K562 (cell line): ENCODE data around the gene TLN1. TPM values are rescaled to one million over a fixed set of nuclear protein-coding genes. Genes with fewer than 3 reads are reported as not detected.
A peak's percentile ranks its signal among the peaks of the same experiment; 100 is the strongest.

Experiments used
- ARID1B ChIP-seq: fragments of 450-650 bp; IDR thresholded peaks from 2 replicates; pipeline ENCODE4 v1.6.1; 2016; ENCODE audit warnings: antibody characterized with exemption, mild to moderate bottlenecking, inconsistent platforms
- BCLAF1 ChIP-seq, 2 experiments: fragments of 450-650 bp in 1 of 2; IDR thresholded peaks; 2 replicates each; pipeline ENCODE4 v1.6.1; 2011 to 2017; ENCODE audit warnings: low read depth in 2 of 2, antibody characterized with exemption in 1 of 2, borderline replicate concordance in 1 of 2, low read length in 1 of 2, mild to moderate bottlenecking in 1 of 2, mixed read lengths in 1 of 2; ENCODE audit not compliant: control insufficient read depth in 1 of 2
- HDAC6 ChIP-seq: IDR thresholded peaks from 2 replicates; pipeline ENCODE4 v1.6.1; 2012; ENCODE audit warnings: low read depth, mild to moderate bottlenecking, control low read depth, inconsistent platforms, low read length, moderate library complexity
- MEF2A ChIP-seq: IDR thresholded peaks from 2 replicates; pipeline ENCODE4 v1.6.1; 2011; ENCODE audit warnings: low read depth, mild to moderate bottlenecking, low read length, moderate library complexity; ENCODE audit not compliant: control insufficient read depth
- NR2C1 ChIP-seq, 2 experiments: fragments of 450-650 bp; IDR thresholded peaks; 2 replicates each; pipeline ENCODE4 v1.6.1; 2017; ENCODE audit warnings: mild to moderate bottlenecking in 2 of 2, antibody characterized with exemption in 1 of 2, inconsistent platforms in 1 of 2, missing compliant biosample characterization in 1 of 2, missing genetic modification characterization in 1 of 2
- RAD51 ChIP-seq: fragments of 450-650 bp; IDR thresholded peaks from 2 replicates; pipeline ENCODE4 v1.7.1; 2016; ENCODE audit warnings: low read depth, mild to moderate bottlenecking, borderline replicate concordance
- TAL1 ChIP-seq: fragments of 450-650 bp; IDR thresholded peaks from 2 replicates; pipeline ENCODE4 v1.6.1; 2016; ENCODE audit warnings: mild to moderate bottlenecking
- polyA plus RNA-seq, 8 experiments: library from polyadenylated mRNA; depleted of rRNA in 4 of 8; stranded (reverse) in 5 of 8; unstranded in 3 of 8; fragments of >200 nt; fragmentation: Nextera tagmentation in 2 of 8; fragmentation: Illumina TruSeq in 1 of 8; extraction: Ambion mirVana in 2 of 8; extraction: Trizol in 1 of 8; gene quantifications; 2 replicates each; pipeline versions ENCODE4 v1.2.1 to v1.2.3, GENCODE V29; 2011 to 2014; ENCODE audit warnings: inconsistent platforms in 1 of 8, missing spikeins in 1 of 8
- total RNA-seq, 7 experiments: library from RNA; depleted of rRNA in 6 of 7; stranded (reverse); fragments of >200 nt in 6 of 7; fragmentation: Illumina TruSeq in 2 of 7; extraction: Trizol in 2 of 7; gene quantifications; 2 replicates each; pipeline versions ENCODE4 v1.2.1 to v1.2.3, GENCODE V29; 2011 to 2021; ENCODE audit warnings: low replicate concordance in 1 of 7
- TF ChIP-seq, protein P1 (sequence below): fragments of 450-650 bp; IDR thresholded peaks from 2 replicates; pipeline ENCODE4 v1.6.1; 2016; ENCODE audit warnings: borderline replicate concordance
- TF ChIP-seq, protein P2 (sequence below), 3 experiments: fragments of 200-800 bp in 1 of 3; fragments of 250-450 bp in 1 of 3; fragments of 450-650 bp in 1 of 3; sonication (Bioruptor Pico) in 1 of 3; sonication (Bioruptor generic) in 1 of 3; formaldehyde crosslinking in 1 of 3; IDR thresholded peaks; 2 replicates each; pipeline versions ENCODE4 v1.6.1 to v1.8.0; 2016 to 2022; ENCODE audit warnings: mild to moderate bottlenecking in 2 of 3, missing genetic modification characterization in 2 of 3, missing compliant biosample characterization in 1 of 3, moderate library complexity in 1 of 3
- TF ChIP-seq, protein P3 (sequence below): IDR thresholded peaks from 2 replicates; pipeline ENCODE4 v1.6.1; 2011; ENCODE audit warnings: borderline replicate concordance, low read depth, mild to moderate bottlenecking, moderate library complexity, low read length; ENCODE audit not compliant: insufficient read depth, poor library complexity, severe bottlenecking

TLN1 gene
- total and polyA plus RNA-seq, 9 of the 15 experiments (the other 6 are each of a cell fraction or from before 2014, with no cell fraction given), result 3.6 to 240 (median 54.8) TPM

- peak in 1 of 2 experiments; percentile 81; a peak in 1 of 4 replicates for TF ChIP-seq BCLAF1 (IDR thresholded peaks at IDR 0.05; ENCODE audit: borderline replicate concordance in 1 of 2, control insufficient read depth in 1 of 2, low read depth in 2 of 2, low read length in 1 of 2)
- TF ChIP-seq NR2C1 (IDR thresholded peaks at IDR 0.05), result no peak
- peak; percentile 19; the same call in 1 of the 2 replicates for TF ChIP-seq NR2C1 (tag; IDR thresholded peaks at IDR 0.05)
- TF ChIP-seq TAL1, result no peak
- peak; percentile 29; the same call in 1 of the 2 replicates for TF ChIP-seq RAD51
- no peak for TF ChIP-seq MEF2A
- TF ChIP-seq, protein P1, sequence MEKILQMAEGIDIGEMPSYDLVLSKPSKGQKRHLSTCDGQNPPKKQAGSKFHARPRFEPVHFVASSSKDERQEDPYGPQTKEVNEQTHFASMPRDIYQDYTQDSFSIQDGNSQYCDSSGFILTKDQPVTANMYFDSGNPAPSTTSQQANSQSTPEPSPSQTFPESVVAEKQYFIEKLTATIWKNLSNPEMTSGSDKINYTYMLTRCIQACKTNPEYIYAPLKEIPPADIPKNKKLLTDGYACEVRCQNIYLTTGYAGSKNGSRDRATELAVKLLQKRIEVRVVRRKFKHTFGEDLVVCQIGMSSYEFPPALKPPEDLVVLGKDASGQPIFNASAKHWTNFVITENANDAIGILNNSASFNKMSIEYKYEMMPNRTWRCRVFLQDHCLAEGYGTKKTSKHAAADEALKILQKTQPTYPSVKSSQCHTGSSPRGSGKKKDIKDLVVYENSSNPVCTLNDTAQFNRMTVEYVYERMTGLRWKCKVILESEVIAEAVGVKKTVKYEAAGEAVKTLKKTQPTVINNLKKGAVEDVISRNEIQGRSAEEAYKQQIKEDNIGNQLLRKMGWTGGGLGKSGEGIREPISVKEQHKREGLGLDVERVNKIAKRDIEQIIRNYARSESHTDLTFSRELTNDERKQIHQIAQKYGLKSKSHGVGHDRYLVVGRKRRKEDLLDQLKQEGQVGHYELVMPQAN, result peak; percentile 84; the same call in 1 of the 2 replicates
- peak; percentile 64; the same call in 1 of the 2 replicates for TF ChIP-seq HDAC6
- TF ChIP-seq, protein P2, sequence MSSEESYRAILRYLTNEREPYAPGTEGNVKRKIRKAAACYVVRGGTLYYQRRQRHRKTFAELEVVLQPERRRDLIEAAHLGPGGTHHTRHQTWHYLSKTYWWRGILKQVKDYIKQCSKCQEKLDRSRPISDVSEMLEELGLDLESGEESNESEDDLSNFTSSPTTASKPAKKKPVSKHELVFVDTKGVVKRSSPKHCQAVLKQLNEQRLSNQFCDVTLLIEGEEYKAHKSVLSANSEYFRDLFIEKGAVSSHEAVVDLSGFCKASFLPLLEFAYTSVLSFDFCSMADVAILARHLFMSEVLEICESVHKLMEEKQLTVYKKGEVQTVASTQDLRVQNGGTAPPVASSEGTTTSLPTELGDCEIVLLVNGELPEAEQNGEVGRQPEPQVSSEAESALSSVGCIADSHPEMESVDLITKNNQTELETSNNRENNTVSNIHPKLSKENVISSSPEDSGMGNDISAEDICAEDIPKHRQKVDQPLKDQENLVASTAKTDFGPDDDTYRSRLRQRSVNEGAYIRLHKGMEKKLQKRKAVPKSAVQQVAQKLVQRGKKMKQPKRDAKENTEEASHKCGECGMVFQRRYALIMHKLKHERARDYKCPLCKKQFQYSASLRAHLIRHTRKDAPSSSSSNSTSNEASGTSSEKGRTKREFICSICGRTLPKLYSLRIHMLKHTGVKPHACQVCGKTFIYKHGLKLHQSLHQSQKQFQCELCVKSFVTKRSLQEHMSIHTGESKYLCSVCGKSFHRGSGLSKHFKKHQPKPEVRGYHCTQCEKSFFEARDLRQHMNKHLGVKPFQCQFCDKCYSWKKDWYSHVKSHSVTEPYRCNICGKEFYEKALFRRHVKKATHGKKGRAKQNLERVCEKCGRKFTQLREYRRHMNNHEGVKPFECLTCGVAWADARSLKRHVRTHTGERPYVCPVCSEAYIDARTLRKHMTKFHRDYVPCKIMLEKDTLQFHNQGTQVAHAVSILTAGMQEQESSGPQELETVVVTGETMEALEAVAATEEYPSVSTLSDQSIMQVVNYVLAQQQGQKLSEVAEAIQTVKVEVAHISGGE (CRISPR knock-in tag; IDR thresholded peaks at IDR 0.05), result peak in 1 of 3 experiments; percentile 80; a peak in 2 of 6 replicates
- peak; percentile 47 for TF ChIP-seq ARID1B
- TF ChIP-seq, protein P3, sequence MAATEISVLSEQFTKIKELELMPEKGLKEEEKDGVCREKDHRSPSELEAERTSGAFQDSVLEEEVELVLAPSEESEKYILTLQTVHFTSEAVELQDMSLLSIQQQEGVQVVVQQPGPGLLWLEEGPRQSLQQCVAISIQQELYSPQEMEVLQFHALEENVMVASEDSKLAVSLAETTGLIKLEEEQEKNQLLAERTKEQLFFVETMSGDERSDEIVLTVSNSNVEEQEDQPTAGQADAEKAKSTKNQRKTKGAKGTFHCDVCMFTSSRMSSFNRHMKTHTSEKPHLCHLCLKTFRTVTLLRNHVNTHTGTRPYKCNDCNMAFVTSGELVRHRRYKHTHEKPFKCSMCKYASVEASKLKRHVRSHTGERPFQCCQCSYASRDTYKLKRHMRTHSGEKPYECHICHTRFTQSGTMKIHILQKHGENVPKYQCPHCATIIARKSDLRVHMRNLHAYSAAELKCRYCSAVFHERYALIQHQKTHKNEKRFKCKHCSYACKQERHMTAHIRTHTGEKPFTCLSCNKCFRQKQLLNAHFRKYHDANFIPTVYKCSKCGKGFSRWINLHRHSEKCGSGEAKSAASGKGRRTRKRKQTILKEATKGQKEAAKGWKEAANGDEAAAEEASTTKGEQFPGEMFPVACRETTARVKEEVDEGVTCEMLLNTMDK, result peak; percentile 52
These were observed 74.4 kb downstream of the TLN1 start, which contains the start of gene RMRP (continued) for GRCh38 chr9:35657546-35658136.
